ENCODE results near the gene HMGXB4.

Gene HMGXB4

GRCh38 chr22:35324762-35325161 lies 67.5 kb downstream of the HMGXB4 start:
- DNase-seq (ENCODE audit: low read depth in 3 of 3, low spot score in 1 of 3): no peak

GRCh38 chr22:35325209-35325608 lies 67.9 kb downstream of the HMGXB4 start:
- no peak for DNase-seq (ENCODE audit: low read depth in 3 of 3, low spot score in 1 of 3)

- DNase-seq (ENCODE audit: low read depth in 3 of 3, low spot score in 1 of 3): no peak
Measured at GRCh38 chr22:35326854-35327562, 69.7 kb downstream of the HMGXB4 start.

GRCh38 chr22:35327690-35328471 lies 70.6 kb downstream of the HMGXB4 start:
- DNase-seq (ENCODE audit: low read depth in 3 of 3, low spot score in 1 of 3): no peak

- no peak for DNase-seq (ENCODE audit: low read depth in 3 of 3, low spot score in 1 of 3)
Measured at GRCh38 chr22:35328472-35328885, 71.2 kb downstream of the HMGXB4 start.

GRCh38 chr22:35329114-35329847 lies 72.0 kb downstream of the HMGXB4 start:
- DNase-seq (ENCODE audit: low read depth in 3 of 3, low spot score in 1 of 3): no peak

GRCh38 chr22:35330258-35330861 lies 73.1 kb downstream of the HMGXB4 start:
- DNase-seq (ENCODE audit: low read depth in 3 of 3, low spot score in 1 of 3): peak in 1 of 3 donors; percentile 31

- no peak for DNase-seq (ENCODE audit: low read depth in 3 of 3, low spot score in 1 of 3)
Measured at GRCh38 chr22:35332278-35332677, 75.0 kb downstream of the HMGXB4 start.

GRCh38 chr22:35333220-35333619 lies 75.9 kb downstream of the HMGXB4 start:
- no peak for DNase-seq (ENCODE audit: low read depth in 3 of 3, low spot score in 1 of 3)

GRCh38 chr22:35334004-35334403 lies 76.7 kb downstream of the HMGXB4 start:
- DNase-seq (ENCODE audit: low read depth in 3 of 3, low spot score in 1 of 3): no peak

GRCh38 chr22:35335468-35335867 lies 78.2 kb downstream of the HMGXB4 start:
- DNase-seq (ENCODE audit: low read depth in 3 of 3, low spot score in 1 of 3): no peak

GRCh38 chr22:35335936-35336781 lies 78.9 kb downstream of the HMGXB4 start:
- no peak for DNase-seq (ENCODE audit: low read depth in 3 of 3, low spot score in 1 of 3)

- DNase-seq (ENCODE audit: low read depth in 3 of 3, low spot score in 1 of 3): no peak
Measured at GRCh38 chr22:35337932-35338331, 80.6 kb downstream of the HMGXB4 start.

- DNase-seq (ENCODE audit: low read depth in 3 of 3, low spot score in 1 of 3): no peak
Measured at GRCh38 chr22:35341090-35341874, 84.0 kb downstream of the HMGXB4 start.

- no peak for DNase-seq (ENCODE audit: low read depth in 3 of 3, low spot score in 1 of 3)
Measured at GRCh38 chr22:35342390-35342789, 85.1 kb downstream of the HMGXB4 start.

GRCh38 chr22:35343664-35344550 lies 86.6 kb downstream of the HMGXB4 start:
- DNase-seq (ENCODE audit: low read depth in 3 of 3, low spot score in 1 of 3): no peak

- no peak for DNase-seq (ENCODE audit: low read depth in 3 of 3, low spot score in 1 of 3)
Measured at GRCh38 chr22:35344956-35345690, 87.8 kb downstream of the HMGXB4 start.
